H1 (cell line): ENCODE results near the gene KREMEN1. TPM values are rescaled to one million over a fixed set of nuclear protein-coding genes. Genes with fewer than 3 reads are reported as not detected.

ENCODE experiments used
- CTCF ChIA-PET: fragments of 300-600 bp; sonication (Branson Sonifier 250); formaldehyde crosslinking; loops from one replicate; lab custom pipeline; 2021; ENCODE audit not compliant: partially characterized antibody; lab: Charles Lee
- POLR2A ChIA-PET: fragments of 300-600 bp; sonication (Branson Sonifier 250); formaldehyde crosslinking; loops from one replicate; lab custom pipeline; 2021; ENCODE audit warnings: inconsistent platforms; ENCODE audit not compliant: partially characterized antibody; lab: Charles Lee
- DNase-seq, 2 experiments: peaks; one replicate each; pipeline versions ENCODE4 v3.0.0 to v3.0.0-alpha.2; 2010 to 2022; ENCODE audit warnings: low spot score in 2 of 2, low read depth in 1 of 2, mixed read lengths in 1 of 2
- FAIRE-seq: peaks from 2 replicates; lab custom pipeline; 2011; peaks lifted over from hg19 to GRCh38; lab: Jason Lieb, UNC
- H2AFZ ChIP-seq: 2 replicates; pipeline ENCODE4 v1.8.1; 2012; ENCODE audit warnings: low read length, inconsistent platforms
- H2AK5ac ChIP-seq: 2 replicates; pipeline ENCODE4 v1.6.1; 2013; ENCODE audit warnings: low read depth, low read length
- H2BK120ac ChIP-seq: replicated peaks from 2 replicates; pipeline ENCODE3; 2013; ENCODE audit warnings: low read depth, low read length, inconsistent platforms
- H2BK12ac ChIP-seq: 2 replicates; pipeline ENCODE4 v1.6.1; 2013; ENCODE audit warnings: low read depth, low read length
- H2BK15ac ChIP-seq: 2 replicates; pipeline ENCODE4 v1.6.1; 2013; ENCODE audit warnings: low read length
- H2BK20ac ChIP-seq: 2 replicates; pipeline ENCODE4 v1.6.1; 2013; ENCODE audit warnings: low read length
- H2BK5ac ChIP-seq: 2 replicates; pipeline ENCODE4 v1.6.1; 2013; ENCODE audit warnings: low read depth, low read length
- H3K14ac ChIP-seq: 2 replicates; pipeline ENCODE4 v1.6.1; 2013; ENCODE audit warnings: inconsistent platforms; ENCODE audit not compliant: insufficient read length
- H3K18ac ChIP-seq: 2 replicates; pipeline ENCODE4 v1.6.1; 2013; ENCODE audit warnings: low read length; ENCODE audit errors: extremely low read depth
- H3K23ac ChIP-seq: 2 replicates; pipeline ENCODE4 v1.6.1; 2013; ENCODE audit warnings: inconsistent platforms; ENCODE audit not compliant: insufficient read length
- H3K23me2 ChIP-seq: 2 replicates; pipeline ENCODE4 v1.6.1; 2013; ENCODE audit warnings: low read depth, low read length
- H3K27ac ChIP-seq: 2 replicates; pipeline ENCODE4 v1.6.1; 2011; ENCODE audit warnings: low read depth, low read length, inconsistent platforms
- H3K27me3 ChIP-seq, 4 experiments: replicated peaks in 1 of 4; 1 replicate in 1 of 4; 2 replicates in 3 of 4; pipeline versions ENCODE4 v1.6.1 to v1.8.1; 2011 to 2013; ENCODE audit warnings: low read length in 3 of 4, mild to moderate bottlenecking in 3 of 4, inconsistent platforms in 2 of 4, mixed read lengths in 2 of 4, moderate library complexity in 1 of 4; ENCODE audit not compliant: control insufficient read depth in 3 of 4, insufficient read depth in 3 of 4; ENCODE audit errors: extremely low read depth in 1 of 4
- H3K36me3 ChIP-seq, 4 experiments: 2 replicates each; pipeline versions ENCODE4 v1.6.1 to v1.8.1; 2011 to 2013; ENCODE audit warnings: mild to moderate bottlenecking in 4 of 4, low read length in 3 of 4, moderate library complexity in 2 of 4, control low read depth in 1 of 4, inconsistent platforms in 1 of 4; ENCODE audit not compliant: insufficient read depth in 4 of 4, control insufficient read depth in 2 of 4
- H3K4ac ChIP-seq: replicated peaks from 2 replicates; pipeline ENCODE3; 2013; ENCODE audit warnings: low read length, low read depth, mixed read lengths, inconsistent platforms; ENCODE audit not compliant: insufficient read length
- H3K4me1 ChIP-seq, 4 experiments: replicated peaks in 1 of 4; 1 replicate in 1 of 4; 2 replicates in 3 of 4; pipeline versions ENCODE4 v1.6.1 to v1.8.1; 2011 to 2013; ENCODE audit warnings: low read length in 3 of 4, inconsistent platforms in 2 of 4, mixed read lengths in 1 of 4; ENCODE audit not compliant: insufficient read depth in 4 of 4, control insufficient read depth in 3 of 4
- H3K4me2 ChIP-seq, 2 experiments: 2 replicates each; pipeline versions ENCODE4 v1.6.1 to v1.8.1; 2011 to 2013; ENCODE audit warnings: low read depth in 2 of 2, low read length in 2 of 2, control low read depth in 1 of 2, inconsistent platforms in 1 of 2, mild to moderate bottlenecking in 1 of 2; ENCODE audit not compliant: insufficient read depth in 1 of 2
- H3K4me3 ChIP-seq, 4 experiments: fragments of 200-600, 300-600 bp in 1 of 4; sonication (generic), shearing (Covaris generic), sonication (Bioruptor Twin) in 1 of 4; 2 replicates each; pipeline versions ENCODE4 v1.5.1 to v1.8.1; 2011 to 2016; ENCODE audit warnings: low read length in 4 of 4, low read depth in 3 of 4, control low read depth in 2 of 4, inconsistent platforms in 2 of 4, mild to moderate bottlenecking in 2 of 4, mixed read lengths in 1 of 4, moderate library complexity in 1 of 4; ENCODE audit not compliant: insufficient read depth in 2 of 4; ENCODE audit errors: extremely low read depth in 1 of 4
- H3K56ac ChIP-seq: replicated peaks from 2 replicates; pipeline ENCODE3; 2013; ENCODE audit warnings: low read depth, mild to moderate bottlenecking, mixed read lengths, low read length, inconsistent platforms; ENCODE audit not compliant: insufficient read length
- H3K79me1 ChIP-seq: 2 replicates; pipeline ENCODE4 v1.6.1; 2013; ENCODE audit warnings: low read depth, low read length, control low read depth
- H3K79me2 ChIP-seq, 2 experiments: 2 replicates each; pipeline versions ENCODE4 v1.6.1 to v1.8.1; 2012 to 2013; ENCODE audit warnings: low read length in 2 of 2, mild to moderate bottlenecking in 2 of 2, inconsistent platforms in 1 of 2; ENCODE audit not compliant: insufficient read depth in 2 of 2, control insufficient read depth in 1 of 2
- H3K9ac ChIP-seq, 4 experiments: replicated peaks in 1 of 4; 1 replicate in 1 of 4; 2 replicates in 3 of 4; pipeline versions ENCODE4 v1.6.1 to v1.8.1; 2011 to 2013; ENCODE audit warnings: low read depth in 3 of 4, low read length in 3 of 4, control low read depth in 2 of 4, mild to moderate bottlenecking in 2 of 4, moderate library complexity in 2 of 4, inconsistent platforms in 1 of 4; ENCODE audit errors: extremely low read depth in 1 of 4
- H3K9me3 ChIP-seq, 2 experiments: 2 replicates each; pipeline versions ENCODE4 v1.6.1 to v1.8.1; 2012 to 2013; ENCODE audit warnings: mild to moderate bottlenecking in 2 of 2, moderate library complexity in 2 of 2, control low read depth in 1 of 2, inconsistent platforms in 1 of 2, low read depth in 1 of 2, low read length in 1 of 2, mixed read lengths in 1 of 2; ENCODE audit not compliant: insufficient read depth in 2 of 2
- H4K20me1 ChIP-seq, 2 experiments: replicated peaks in 1 of 2; 2 replicates each; pipeline versions ENCODE3 to v1.8.1; 2011 to 2013; ENCODE audit warnings: inconsistent platforms in 2 of 2, low read length in 2 of 2, mild to moderate bottlenecking in 1 of 2; ENCODE audit not compliant: insufficient read depth in 2 of 2, control insufficient read depth in 1 of 2
- H4K5ac ChIP-seq: 2 replicates; pipeline ENCODE4 v1.6.1; 2013; ENCODE audit warnings: low read length, low read depth, mixed read lengths, inconsistent platforms; ENCODE audit not compliant: insufficient read length
- H4K8ac ChIP-seq: 2 replicates; pipeline ENCODE4 v1.8.0; 2013; ENCODE audit warnings: mild to moderate bottlenecking, moderate library complexity, low read length, inconsistent platforms; ENCODE audit not compliant: insufficient read depth; ENCODE audit errors: extremely low read depth
- H4K91ac ChIP-seq: replicated peaks from 2 replicates; pipeline ENCODE3; 2013; ENCODE audit warnings: low read length, mixed read lengths, inconsistent platforms; ENCODE audit not compliant: insufficient read length
- EZH2 ChIP-seq: fragments of 200-600 bp; sonication (generic); IDR thresholded peaks from 2 replicates; pipeline ENCODE4 v1.7.1; 2012; ENCODE audit warnings: low read depth, mild to moderate bottlenecking, moderate library complexity, low read length, inconsistent platforms; ENCODE audit not compliant: severe bottlenecking
- KDM4A ChIP-seq: IDR thresholded peaks from one replicate; pipeline ENCODE4 v1.7.1; 2012; ENCODE audit warnings: low read depth, mild to moderate bottlenecking, moderate library complexity, low read length, inconsistent platforms; ENCODE audit not compliant: severe bottlenecking
- MAX ChIP-seq: IDR thresholded peaks from 2 replicates; pipeline ENCODE4 v1.6.1; 2012; ENCODE audit warnings: inconsistent platforms
- POU5F1 ChIP-seq: IDR thresholded peaks from 2 replicates; pipeline ENCODE4 v1.6.1; 2011; ENCODE audit warnings: low read depth, mild to moderate bottlenecking, low read length, moderate library complexity
- SUZ12 ChIP-seq: fragments of 200-600 bp; sonication (generic); IDR thresholded peaks from 2 replicates; pipeline ENCODE4 v1.6.1; 2012; ENCODE audit warnings: mild to moderate bottlenecking, inconsistent platforms, low read length, moderate library complexity, mixed read lengths
- TAF1 ChIP-seq: IDR thresholded peaks from 2 replicates; pipeline ENCODE4 v1.6.1; 2011; ENCODE audit warnings: mild to moderate bottlenecking, low read depth, low read length
- WGBS, 2 experiments: shearing (Covaris generic) in 1 of 2; methylation state at CpG; one replicate each; pipeline versions ENCODE4 v1.1.6 to v1.1.7; 2013 to 2015; ENCODE audit warnings: low lambda C conversion rate in 2 of 2, mixed read lengths in 2 of 2, inconsistent platforms in 1 of 2, low coverage in 1 of 2, missing lambda C conversion rate in 1 of 2; ENCODE audit not compliant: insufficient replicate concordance in 2 of 2, insufficient coverage in 1 of 2, insufficient read length in 1 of 2; ENCODE audit errors: extremely low coverage in 1 of 2, missing lambda C conversion rate in 1 of 2; 5-methylcytosine and 5-hydroxymethylcytosine counted together
- polyA plus RNA-seq, 7 experiments: library from polyadenylated mRNA; depleted of rRNA in 3 of 7; stranded (reverse) in 5 of 7; unstranded in 2 of 7; fragments of >200 nt in 5 of 7; fragments of 200-250 nt in 2 of 7; gene quantifications; 1 replicate in 5 of 7; 2 replicates in 1 of 7; 4 replicates in 1 of 7; pipeline versions ENCODE4 v1.2.1 to v1.2.3, GENCODE V29; 2011 to 2013; ENCODE audit warnings: missing spikeins in 2 of 7, mixed read lengths in 2 of 7
- total RNA-seq: library from RNA; stranded (reverse); fragmentation: NEBNext Ultra II Directional; extraction: Animal tissue kit (Norgen Biotek cat#: 25700); gene quantifications from 2 replicates; pipeline ENCODE4 v1.2.1, GENCODE V29; 2021
- TF ChIP-seq, protein P1 (sequence below): IDR thresholded peaks from 2 replicates; pipeline ENCODE4 v1.6.1; 2011; ENCODE audit warnings: low read length, improper control_type of control experiment
- TF ChIP-seq, protein P2 (sequence below): IDR thresholded peaks from 2 replicates; pipeline ENCODE4 v1.6.1; 2012; ENCODE audit warnings: inconsistent platforms

Gene KREMEN1
- total and polyA plus RNA-seq, 2 of the 8 experiments (the other 6 are each of a cell fraction or from before 2014, with no cell fraction given) = 2.1 to 3.2 TPM

GRCh38 chr22:29071261-29072045 lies 1.4 kb upstream of the KREMEN1 start:
- H4K8ac ChIP-seq = no peak overlapping the region
- H2BK20ac ChIP-seq = no peak overlapping the region
- POLR2A ChIA-PET = interaction anchor here (0.8 to 2.6 kb wide), 3 partner anchors 14 to 330 kb away, joined by 3 to 12 read pairs (median 4); no protein-coding TSS in a partner anchor
- H3K9ac ChIP-seq = no peak overlapping the region
- no peaks in the 10 kb centered on the region for H3K36me3 ChIP-seq
- FAIRE-seq = no peak
- peaks cover 9 to 51% (median 48%) of the 10 kb centered on the region in 4 experiments for H3K27me3 ChIP-seq
- peak overlapping the region; percentile 52 to 62 for H3K4me2 ChIP-seq
- no peaks in the 10 kb centered on the region for H3K79me2 ChIP-seq
- peak overlapping the region; percentile 77 for H2AFZ ChIP-seq
- H3K14ac ChIP-seq = no peak overlapping the region
- H3K18ac ChIP-seq = peak overlapping the region; percentile 71
- H3K4me3 ChIP-seq = peak overlapping the region; percentile 17 to 61 (median 28); a peak in 7 of 8 replicates
- TF ChIP-seq KDM4A = peak; percentile 23
- peak; percentile 53 for TF ChIP-seq EZH2
- TF ChIP-seq, protein P1, sequence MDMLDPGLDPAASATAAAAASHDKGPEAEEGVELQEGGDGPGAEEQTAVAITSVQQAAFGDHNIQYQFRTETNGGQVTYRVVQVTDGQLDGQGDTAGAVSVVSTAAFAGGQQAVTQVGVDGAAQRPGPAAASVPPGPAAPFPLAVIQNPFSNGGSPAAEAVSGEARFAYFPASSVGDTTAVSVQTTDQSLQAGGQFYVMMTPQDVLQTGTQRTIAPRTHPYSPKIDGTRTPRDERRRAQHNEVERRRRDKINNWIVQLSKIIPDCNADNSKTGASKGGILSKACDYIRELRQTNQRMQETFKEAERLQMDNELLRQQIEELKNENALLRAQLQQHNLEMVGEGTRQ = no peak
- 0 out of 2 replicates have a peak, but pooled peaks have one; percentile 4 for TF ChIP-seq MAX
- TF ChIP-seq, protein P2, sequence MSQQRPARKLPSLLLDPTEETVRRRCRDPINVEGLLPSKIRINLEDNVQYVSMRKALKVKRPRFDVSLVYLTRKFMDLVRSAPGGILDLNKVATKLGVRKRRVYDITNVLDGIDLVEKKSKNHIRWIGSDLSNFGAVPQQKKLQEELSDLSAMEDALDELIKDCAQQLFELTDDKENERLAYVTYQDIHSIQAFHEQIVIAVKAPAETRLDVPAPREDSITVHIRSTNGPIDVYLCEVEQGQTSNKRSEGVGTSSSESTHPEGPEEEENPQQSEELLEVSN = peak; percentile 82
- TF ChIP-seq TAF1 = peak; percentile 46; the same call in 1 of the 2 replicates
- no peak for TF ChIP-seq POU5F1
- peak; percentile 61; the same call in 1 of the 2 replicates for TF ChIP-seq SUZ12
- 6% methylated on average over 16 of the region's 60 CpGs; no CpG with 5 or more reads in 1 of the 2 experiments for WGBS, 2 experiments
- no peak overlapping the region for H3K23ac ChIP-seq
- CTCF ChIA-PET = interaction anchor here (1.0 to 1.7 kb wide), 6 partner anchors 18 to 174 kb away, joined by 3 to 5 read pairs (median 4); no protein-coding TSS in a partner anchor
- no peak overlapping the region for H4K91ac ChIP-seq
- H2BK5ac ChIP-seq = no peak overlapping the region
- no peak overlapping the region for H4K5ac ChIP-seq
- peak; percentile 43 to 78 for DNase-seq
- H2BK12ac ChIP-seq = peak overlapping the region; percentile 68; the same call in 1 of the 2 replicates
- no peak overlapping the region for H2BK120ac ChIP-seq
- H2AK5ac ChIP-seq = no peak overlapping the region
- no peaks in the 10 kb centered on the region for H3K79me1 ChIP-seq
- peaks cover 3 to 8% of the 10 kb centered on the region in 2 experiments for H4K20me1 ChIP-seq
- H3K4me1 ChIP-seq = peaks cover 3 to 9% (median 7%) of the 10 kb centered on the region in 4 experiments
- H2BK15ac ChIP-seq = peak overlapping the region; percentile 88; the same call in 1 of the 2 replicates
- no peak overlapping the region for H3K27ac ChIP-seq
- no peak overlapping the region for H3K56ac ChIP-seq
- H3K4ac ChIP-seq = peak overlapping the region; percentile 44
- no peaks in the 10 kb centered on the region for H3K9me3 ChIP-seq
- peaks cover 16% of the 10 kb centered on the region for H3K23me2 ChIP-seq
